Renal cortex interstitium (tissue), 11 donors: Measurements from ENCODE around the gene HOXA7. TPM values are rescaled to one million over a fixed set of nuclear protein-coding genes. Genes with fewer than 3 reads are reported as not detected.

Experiments
- DNase-seq, 11 donors: peaks; one replicate each; pipeline ENCODE4 v3.0.0-alpha.2; 2013; ENCODE audit warnings: low read depth in 9 of 11, low spot score in 4 of 11; ENCODE audit errors: extremely low read depth in 1 of 11
- polyA plus RNA-seq, 3 donors: library from polyadenylated mRNA; unstranded; fragments of 120-200 nt; gene quantifications; one replicate each; pipeline ENCODE4 v1.2.1, GENCODE V29; 2013; ENCODE audit not compliant: insufficient read length in 3 of 3

HOXA7 gene
- polyA plus RNA-seq, 3 donors = 24.3 to 31.7 (median 31.4) TPM

DNA sequence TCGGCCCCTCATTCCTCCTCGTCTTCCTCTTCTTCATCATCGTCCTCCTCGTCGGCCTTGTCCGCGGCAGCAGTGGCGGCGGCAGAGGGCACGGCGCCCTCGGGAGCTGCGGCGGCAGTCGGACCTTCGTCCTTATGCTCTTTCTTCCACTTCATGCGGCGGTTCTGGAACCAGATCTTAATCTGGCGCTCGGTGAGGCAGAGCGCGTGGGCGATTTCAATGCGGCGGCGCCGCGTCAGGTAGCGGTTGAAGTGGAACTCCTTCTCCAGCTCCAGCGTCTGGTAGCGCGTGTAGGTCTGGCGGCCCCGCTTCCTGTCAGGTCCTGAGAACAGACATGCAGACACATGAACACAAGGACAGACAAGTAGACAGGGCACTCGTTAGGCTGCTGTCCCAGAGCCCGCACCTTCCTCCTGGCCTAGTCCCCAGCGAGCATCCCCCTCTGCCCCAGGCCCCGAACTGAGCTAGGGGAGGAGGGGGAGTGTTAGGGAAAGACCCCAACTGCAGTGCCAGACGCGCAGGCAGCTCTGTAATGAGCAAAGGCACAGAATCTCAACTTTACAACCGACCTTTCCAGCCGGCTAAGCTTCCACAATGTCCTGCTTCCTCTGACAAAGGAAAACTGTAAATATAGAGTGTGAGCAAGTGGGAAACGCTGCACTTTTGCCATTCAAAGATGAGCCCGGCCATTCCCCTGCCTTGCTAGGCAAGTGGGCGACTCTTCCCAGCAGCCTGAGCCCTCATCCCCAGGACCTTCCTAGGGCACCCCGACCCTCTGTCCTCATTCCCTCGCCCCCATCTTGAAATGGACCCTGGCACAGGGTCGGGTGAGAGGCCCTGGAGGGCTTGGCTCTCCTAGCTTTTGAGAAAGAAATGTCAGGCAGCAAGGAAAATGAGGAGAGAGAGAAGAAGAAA is 1.3 kb downstream of the HOXA7 start:
- no peak for DNase-seq

DNA sequence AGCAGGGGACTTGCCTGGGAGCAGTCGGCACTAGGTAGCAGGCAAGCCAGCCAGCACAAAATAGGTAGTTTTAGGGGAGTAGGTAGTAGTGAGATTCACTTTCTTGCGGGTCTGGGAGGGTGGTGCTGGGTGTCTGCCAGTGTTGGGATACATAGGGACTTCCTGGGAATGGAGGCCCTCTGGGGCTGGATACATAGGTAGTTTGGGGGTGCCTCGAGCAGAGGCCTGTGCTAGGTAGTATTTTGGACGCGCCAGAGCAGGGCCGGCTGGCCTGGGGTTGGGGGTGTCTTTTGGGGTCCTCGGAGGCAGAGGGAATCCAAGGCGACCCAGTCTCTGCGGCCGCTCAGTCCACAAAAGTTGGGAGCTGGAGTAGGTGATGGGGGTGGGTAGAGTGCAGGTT is 2.1 kb downstream of the HOXA7 start:
- no peak for DNase-seq

- no peak for DNase-seq
Measured at GRCh38 chr7:27153526-27153925, 2.9 kb downstream of the HOXA7 start.

DNA sequence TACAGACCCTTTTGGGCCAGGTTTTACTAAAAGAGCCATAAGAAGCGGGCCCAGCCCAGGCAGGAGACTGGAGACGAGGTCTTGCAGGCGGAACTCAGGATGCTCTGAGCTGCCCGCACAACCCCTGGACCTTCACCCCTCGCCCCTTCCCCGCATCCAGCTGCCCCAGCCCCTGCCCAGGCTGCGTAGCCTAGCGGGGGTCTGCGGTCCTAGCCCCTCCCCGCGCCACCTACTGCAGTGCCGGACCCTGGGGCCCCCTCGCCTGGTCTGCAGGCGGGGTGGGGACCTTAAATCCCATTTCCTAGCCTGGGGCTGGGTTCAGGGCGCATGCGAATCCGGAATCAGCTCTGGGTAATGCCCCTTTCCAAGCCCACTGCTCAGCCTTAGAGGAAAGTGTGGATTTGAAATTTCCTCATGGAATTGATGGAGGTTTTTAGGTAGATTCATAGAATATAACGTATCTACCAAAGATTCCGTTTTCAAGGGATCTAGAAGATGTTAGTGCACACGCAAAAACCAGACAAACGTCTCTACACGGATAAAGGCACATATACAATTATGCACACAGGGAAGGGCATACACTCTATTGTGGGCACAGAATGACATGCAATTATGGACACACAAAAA is 3.5 kb downstream of the HOXA7 start:
- no peak for DNase-seq

DNA sequence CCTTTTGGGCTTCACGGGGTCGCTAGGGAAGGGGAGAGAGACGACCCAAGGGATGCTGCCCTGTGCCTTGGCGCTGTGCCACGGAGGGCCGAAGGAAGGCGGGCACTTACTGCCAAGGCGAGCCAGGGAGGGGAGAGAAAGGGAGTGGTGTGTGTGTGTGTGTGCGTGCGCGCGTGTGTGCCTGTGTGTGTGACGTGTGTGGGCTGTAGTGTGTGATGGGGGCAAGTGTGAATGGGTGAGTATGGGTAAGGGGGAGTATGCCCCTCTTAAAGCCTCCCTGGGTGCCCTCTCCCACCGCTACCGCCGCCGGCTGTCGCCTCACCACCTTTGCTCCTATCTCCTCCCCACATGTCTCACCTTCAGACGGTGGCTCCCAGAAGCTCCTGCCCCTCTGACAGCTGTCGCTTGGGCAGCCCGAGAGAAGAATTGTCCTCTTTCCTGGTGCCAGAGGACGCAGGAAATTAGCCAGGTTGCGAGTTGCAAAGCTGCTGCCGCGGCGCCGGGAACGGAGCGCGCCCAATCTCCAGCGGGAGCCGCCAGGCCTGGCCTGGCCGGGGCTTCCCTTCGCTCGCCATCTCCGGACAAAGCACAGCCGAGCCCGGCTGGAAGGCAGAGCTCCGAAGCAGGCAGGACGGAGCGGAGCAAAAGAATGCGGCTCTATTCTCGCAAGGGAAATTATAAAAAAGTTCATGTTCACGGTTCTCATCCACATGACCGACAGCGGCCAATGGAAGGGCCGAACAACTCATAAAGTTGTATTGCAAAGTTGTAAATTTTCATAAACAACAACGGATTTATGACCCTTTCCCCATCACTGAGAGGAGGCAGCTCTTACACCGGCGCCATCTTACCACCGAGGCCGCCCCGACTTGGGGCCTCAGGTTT is 4.3 kb downstream of the HOXA7 start, which contains the start of gene HOXA3:
TSS of gene HOXA3 (minus strand) at position 653 of the 885 bp plus-strand sequence. CDS start 41,943 bp downstream, outside the sequence.
- DNase-seq = peak in 9 of 11 donors; percentile 83 to 95 (median 88)

DNA sequence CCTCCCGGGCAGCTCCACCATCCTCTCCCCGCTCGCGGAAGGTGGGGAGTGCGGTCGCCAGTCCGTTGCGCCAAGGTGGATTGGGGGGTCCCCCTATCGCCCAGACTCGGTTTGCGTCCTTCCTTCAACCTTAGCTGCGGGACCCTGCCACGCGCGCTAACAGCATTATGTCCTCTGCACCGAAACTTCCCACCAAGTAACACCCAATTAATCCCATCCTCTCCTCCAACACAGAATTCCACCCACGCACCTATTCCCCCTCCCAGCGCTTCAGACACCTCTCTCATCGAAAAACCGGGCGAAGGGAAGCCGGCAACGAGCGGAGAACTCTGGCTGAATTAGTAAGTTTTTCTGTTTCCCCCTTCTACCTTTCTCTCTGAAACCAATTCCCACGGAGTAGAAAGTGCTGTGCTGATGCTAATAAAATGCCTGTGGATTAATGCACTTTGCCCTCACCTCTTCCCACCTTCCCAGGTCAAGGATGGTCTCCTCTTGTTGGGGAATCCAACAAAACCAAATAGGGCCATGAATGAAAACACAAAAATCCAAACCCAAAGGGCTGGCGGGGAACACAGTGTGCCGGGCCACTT is 5.0 kb downstream of the HOXA7 start:
- no peak for DNase-seq

- DNase-seq = no peak
Measured at GRCh38 chr7:27150568-27151340, 5.7 kb downstream of the HOXA7 start.

- DNase-seq = no peak
Measured at GRCh38 chr7:27149842-27150567, 6.5 kb downstream of the HOXA7 start.

DNA sequence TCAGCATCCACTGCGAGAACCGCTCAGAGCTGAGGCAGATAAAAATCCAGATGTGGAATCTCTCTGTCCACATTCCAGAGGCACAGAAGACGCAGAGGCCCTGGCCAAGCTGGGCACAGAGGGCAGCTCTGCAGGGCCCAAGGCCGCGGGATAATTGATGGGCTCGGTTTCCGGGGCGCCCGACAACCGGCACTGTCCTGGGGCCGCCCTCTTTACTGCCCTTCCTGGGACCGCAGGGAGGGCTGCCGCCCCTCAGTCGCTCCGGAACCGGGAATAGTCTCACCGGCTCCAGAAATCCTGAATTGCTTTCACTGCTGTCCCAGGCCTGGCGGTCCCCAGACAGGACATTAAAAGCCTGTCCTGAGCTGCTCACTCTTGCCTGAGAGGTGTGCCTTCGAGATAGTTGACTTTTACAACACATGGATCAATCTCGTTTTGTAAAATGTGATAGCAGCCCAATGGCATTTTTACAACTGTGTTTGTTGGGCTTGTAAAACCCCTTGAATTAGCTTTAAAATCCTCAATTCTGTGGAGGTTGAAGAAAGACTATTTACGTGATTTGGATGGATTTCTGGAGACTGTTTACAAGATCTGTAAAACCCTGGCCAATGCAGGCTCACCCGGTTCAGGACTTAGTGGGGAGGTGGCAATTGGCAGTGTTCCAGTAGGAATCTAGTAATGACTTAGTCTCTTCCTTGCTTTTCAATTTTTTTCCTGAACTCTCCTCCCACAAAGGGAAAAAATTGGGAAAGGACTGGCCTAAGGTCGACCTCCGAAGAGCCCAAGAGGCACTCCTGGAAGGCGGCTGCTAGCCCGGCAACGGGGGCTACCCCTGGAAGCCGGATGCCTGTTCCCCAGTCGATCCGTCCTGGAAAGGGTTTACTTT is 7.5 kb downstream of the HOXA7 start:
- no peak for DNase-seq

DNA sequence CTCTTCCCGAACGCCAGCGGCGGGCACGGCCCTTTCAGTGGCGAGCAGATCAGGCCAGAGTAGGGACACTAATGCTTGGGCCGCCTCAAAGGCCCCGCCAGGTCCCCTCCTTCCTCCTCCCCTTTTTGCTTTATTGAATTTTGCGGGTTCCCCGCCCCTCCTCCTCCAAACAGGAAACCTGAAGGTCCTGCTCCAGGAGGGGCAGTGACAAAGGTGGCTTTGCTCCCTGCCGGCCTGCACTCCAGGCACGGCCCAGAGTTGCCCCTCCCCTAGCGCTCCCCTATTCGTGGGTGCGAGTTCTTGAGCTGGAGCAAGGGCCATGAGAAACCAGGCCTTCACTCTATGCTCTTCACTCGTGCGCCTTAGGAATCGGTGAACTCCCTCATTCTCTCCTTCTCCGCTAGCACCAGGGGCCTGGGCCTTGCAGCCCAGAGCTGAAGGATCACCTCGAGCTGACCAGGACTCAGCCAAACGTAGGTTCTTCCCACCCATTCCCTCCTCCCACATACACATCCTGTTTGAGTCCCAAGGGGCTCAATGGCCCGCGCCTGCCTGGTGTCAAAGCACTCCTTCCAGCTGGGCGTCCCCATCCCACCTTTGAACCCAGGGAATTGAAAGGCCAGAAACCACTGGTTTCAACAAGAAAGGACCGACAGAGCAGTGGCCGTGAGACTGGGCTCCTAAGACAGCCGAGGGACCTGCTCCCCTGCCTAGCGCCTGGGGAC is 8.3 kb downstream of the HOXA7 start:
- no peak for DNase-seq

DNA sequence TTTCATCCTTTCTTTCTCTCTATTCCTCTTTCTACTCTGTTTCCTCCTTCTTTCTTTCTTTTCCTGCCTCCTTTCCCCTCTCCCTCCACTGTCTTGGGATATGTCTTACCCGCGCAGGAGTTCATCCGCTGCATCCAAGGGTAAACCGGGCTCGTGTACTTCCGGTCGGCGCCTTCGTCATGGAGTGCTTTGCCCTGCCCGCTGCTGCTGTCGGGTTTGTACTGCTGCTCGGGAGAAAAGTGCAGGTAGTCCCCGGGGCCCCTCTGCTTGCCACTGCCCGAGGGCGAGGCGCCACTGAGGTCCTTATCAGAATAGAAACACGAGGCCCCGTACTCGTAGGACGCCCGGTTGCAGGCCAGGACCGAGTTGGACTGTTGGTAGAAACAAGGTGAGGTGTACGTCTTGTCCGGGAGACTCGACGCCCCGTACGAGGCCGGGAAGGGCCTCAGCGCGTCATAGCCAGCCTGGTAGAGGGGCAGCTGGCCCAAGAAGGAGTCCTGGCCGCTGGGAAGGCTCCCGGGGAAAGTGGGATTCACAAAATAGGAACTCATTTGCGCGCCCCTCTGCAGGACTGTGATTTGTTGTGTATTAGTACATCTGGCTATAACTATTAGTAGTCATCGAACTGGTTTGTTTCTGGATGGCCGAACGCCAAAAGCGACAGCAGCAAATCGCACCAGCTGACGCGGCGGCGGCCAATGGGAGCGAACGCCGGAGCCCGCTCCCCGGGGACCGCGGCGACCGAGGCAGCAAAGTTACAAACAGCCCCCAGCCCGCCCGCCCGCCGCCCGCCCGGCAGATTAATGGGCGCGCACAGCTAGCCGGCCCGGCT is 9.1 kb downstream of the HOXA7 start, which contains the start of gene HOXA6:
TSS of gene HOXA6 (minus strand) at position 576 of the 832 bp plus-strand sequence. CDS start at position 551, 25 bp downstream.
- DNase-seq = no peak

DNA sequence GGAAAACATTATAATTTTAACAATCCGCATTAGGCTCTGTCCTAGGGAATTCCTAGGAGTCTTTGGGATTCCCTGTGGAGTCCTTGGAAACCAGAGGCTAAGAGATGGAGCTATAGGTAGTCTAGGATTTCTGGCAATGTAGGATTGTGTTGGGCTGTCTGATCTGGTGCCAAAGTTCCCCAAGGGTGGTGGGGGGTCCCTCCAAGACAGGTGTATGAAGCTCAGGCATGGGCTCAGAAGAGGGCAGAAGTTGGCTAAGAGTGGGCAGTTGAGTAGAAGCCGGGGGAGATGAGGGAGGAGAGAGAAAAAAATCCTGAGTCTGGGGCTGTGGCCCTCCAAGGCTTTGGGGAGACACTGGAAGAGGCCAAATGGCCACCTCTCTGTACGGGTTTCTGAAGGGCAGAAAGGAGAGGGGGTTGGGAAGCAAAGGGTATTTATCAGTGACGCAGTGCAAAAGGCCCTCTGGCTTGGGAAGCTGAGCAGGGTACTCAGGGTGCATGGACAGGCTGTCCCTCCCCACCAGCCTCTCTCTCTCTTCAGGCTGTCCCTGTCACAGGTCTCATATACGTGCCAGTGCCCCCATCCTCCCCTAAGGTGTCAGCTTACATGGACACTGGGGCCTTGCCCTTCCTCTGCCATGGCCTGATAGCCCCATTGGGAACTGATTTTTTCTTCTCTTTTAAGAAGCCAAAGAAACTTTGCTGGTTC is 9.8 kb downstream of the HOXA7 start:
- DNase-seq = no peak

- DNase-seq = no peak
Measured at GRCh38 chr7:27145914-27146412, 10.5 kb downstream of the HOXA7 start.

DNA sequence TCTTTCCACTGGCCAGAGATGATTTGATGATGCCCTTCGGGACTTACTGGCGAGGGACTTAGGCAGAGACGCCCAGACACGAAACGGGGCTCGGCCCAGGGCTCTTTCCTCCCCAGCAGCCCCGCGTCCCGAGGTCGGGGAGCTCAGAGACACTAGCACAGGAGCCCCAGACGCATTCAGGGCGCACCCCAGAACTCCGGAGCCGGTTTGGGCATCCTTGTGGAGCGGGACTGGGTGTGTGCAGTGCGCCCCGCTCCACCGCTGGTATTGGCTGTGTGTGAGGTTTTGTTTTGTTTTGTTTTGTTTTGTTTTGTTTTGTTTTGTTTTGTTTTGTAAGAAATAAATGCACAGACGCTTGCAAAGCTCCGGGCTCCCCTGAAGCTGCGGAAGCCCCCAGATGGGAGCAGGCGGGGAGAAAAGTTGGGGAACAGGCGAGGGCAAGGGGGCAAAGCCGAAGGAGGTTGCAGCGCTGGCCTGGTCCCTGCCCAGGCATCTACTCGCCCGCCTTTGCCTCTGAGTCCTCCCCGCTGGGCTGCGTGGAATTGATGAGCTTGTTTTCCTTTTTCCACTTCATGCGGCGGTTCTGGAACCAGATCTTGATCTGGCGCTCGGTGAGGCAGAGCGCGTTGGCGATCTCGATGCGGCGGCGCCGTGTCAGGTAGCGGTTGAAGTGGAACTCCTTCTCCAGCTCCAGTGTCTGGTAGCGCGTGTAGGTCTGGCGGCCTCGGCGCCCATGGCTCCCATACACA is 11.1 kb downstream of the HOXA7 start:
- DNase-seq = no peak
